GM19328 (cell line): ENCODE measurements around the gene AHRR.

Source experiments
- ATAC-seq: cut with Tn5 transposase; IDR thresholded peaks from one replicate; pipeline ENCODE4 v1.9.1; 2021; ENCODE audit warnings: mild to moderate bottlenecking, moderate library complexity; ENCODE audit not compliant: unreplicated experiment

AHRR gene

DNA sequence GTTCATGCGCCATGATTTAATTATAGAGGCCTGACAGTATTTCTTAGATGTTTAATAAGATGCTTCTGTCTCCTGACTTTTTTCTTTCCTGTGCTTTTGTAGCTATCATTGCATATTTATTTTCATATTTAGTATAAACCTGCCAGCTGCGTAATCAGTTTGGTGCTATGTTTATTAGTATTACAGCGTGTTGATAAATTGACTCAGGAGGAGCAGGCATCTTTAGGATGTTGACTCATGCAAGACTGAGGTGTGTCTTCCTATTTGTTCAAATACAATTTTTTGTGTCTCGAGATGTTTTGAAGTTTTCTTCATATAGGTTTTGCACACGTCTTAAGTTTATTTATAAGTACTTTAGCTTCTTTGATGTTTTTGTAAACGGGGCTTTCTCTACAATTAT lies 85.5 kb downstream of the AHRR start:
- ATAC-seq, result no peak

DNA sequence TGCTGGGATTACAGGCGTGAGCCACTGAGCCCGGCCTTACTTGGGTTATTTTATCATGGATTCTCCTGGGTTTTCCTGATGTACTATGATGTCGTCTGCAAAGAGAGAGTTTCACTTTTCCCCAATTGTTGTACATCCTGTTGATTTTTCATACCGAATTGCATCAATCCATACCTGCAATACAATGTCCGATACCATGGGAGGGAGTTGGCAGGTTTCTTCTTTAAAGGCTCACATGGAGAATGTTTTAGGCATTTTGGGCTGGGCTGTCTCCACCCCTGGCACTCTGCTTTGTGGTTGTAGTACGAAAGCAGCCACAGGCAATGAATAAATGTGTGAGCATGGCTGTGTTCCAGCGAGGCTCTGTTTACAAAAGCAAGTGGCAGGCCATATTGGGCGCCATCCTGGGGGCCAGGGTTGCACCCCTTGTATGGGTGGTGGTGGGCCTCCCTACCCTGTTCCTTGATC lies 86.3 kb downstream of the AHRR start:
- no peak for ATAC-seq

GRCh38 chr5:410911-411517 lies 89.5 kb downstream of the AHRR start:
- no peak for ATAC-seq

DNA sequence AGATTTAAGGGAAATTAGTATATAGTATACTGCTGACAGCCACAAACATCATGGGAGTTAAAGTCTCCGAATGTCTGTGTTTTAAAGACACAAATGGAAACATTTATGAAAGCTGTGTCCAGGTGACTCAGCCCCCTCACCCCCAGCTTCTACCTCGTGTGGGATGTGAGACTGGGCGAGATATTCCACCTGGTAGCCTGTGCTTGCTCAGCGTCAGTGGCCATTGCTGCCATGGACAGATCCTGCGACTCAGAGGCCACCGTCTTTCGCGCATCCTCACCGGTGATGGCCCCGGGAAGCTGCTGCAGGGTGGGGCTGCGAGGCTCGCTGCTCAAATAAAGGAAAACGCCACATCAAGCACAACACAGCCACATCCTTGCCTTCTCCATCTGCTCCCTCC lies 90.2 kb downstream of the AHRR start:
- no peak for ATAC-seq

DNA sequence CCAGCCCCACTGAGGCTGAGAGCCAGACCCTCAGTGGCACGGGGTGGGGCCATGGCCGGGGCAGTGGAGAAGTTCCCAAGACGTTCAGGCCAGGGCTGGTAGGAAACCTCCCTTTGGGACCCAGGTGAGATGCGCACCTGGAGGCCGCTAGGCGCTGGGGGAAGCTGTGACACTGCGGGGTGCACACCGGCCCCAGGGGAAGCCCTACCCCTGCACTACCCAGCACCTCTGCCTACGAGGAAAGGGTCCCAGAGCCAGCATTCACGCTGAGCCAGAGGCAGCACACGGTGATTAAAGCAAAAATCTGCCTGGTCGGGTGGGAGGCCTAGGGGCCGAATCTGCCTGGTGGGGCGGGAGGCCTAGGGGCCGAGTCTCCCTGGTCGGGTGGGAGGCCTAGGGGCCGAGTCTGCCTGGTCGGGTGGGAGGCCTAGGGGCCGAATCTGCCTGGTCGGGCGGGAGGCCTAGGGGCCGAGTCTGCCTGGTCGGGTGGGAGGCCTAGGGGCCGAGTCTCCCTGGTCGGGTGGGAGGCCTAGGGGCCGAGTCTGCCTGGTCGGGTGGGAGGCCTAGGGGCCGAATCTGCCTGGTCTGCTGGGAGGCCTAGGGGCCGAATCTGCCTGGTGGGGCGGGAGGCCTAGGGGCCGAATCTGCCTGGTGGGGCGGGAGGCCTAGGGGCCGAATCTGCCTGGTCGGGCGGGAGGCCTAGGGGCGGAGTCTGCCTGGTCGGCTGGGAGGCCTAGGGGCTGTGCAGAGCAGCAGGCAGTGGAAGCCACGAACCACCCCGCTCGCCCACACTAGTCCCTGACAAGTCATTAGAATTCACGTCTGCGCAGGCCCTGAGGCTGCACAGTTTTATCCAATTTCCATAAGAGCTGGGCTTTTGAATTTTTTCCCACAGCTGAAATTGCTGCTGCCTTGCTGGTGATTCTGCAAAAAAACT lies 93.7 kb downstream of the AHRR start:
- peak; percentile 67 for ATAC-seq

DNA sequence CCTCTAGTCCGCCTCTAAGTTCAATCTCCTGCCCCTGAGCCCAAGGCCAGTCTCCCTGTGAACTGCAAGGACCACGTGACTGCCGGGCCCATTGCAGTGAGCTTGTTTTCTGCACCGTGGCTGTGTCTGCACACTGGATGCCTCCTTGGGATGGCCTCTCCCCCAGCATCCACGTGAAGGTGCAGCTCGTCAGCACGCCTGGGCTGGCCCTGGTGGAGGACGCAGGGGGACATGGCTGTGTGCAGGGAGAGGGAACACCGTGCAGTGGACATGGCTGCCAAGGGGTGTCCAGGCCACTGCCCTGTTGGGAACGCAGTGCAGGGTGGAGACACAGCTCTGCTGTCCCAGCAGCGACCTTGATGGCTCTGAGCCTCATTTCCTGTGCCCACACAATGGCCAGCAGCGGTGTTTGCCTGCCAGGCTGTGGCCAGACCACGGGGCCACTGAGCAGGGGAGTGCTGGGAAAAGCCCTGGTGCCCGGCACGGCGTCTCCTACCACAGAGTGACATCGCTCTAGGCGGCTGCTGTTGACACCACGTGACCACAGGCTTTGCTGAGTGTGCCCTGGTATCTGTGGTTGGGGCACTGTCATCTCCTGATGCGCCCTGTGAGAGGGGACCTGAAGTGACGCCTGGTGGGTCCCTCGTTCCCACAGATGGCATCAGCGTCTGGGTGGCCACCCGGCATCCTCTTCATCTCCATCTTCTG lies 94.6 kb downstream of the AHRR start:
- ATAC-seq, result peak; percentile 17

DNA sequence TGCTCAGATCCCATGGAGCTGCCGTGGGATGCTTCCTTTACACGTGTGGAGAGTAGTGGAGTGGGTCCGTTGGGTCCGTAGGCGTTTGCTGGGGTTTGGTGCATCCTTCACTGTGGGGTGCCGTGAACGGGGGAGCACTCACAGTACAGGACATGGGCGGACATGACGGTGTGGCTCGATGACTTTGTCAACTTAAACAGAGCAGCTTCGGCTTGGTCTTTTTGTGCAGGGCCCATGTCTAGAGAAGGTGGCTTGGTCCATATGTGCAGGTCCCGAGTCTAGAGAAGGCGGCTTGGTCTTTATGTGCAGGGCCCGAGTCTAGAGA lies 95.1 kb downstream of the AHRR start:
- no peak for ATAC-seq

GRCh38 chr5:417301-418161 lies 96.0 kb downstream of the AHRR start:
- no peak for ATAC-seq

DNA sequence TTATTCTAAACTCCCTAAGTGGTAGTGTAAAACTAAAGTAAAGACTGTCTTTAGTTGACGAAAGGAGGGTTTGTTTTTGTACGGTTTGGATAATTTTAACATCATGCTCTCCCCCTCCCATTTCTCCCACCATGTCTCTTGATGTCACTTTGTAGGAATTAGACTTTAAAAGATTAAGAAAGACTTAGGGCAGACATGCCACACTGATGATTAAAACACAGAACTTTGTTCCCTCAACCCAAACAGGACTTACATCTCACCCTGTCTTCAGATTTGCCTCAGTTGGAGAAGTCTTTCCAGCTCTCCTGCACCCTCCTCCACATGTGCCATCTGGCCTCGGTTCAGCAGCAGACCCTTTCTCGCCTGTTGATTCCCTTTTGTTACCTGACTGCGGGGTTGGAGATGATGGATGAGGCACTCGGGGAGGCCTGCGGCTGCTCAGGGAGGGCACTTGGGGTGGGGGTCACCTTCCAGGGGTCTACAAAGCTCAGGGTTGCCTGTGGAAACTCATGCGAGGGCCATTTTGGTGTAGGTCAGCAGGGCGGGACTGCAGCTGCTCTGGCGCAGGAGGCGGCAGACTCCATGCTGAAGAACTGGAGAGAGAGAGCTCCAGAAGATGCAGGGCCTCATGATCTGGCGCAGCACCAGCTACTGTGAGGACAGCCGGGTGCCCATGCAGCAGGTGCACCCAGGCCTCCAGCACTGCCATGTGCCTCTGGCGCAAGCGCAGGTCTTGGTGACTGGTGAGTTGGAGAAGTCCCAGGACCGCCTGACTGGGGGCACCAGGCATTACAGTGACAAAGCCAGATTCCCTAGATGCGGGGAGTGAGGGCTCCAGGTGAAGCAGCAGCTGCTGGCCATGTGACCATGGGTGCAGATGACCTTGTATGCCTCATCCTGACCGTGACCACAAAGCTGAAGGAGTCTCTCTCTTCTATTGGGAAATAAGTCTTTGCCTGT lies 96.9 kb downstream of the AHRR start:
- no peak for ATAC-seq

DNA sequence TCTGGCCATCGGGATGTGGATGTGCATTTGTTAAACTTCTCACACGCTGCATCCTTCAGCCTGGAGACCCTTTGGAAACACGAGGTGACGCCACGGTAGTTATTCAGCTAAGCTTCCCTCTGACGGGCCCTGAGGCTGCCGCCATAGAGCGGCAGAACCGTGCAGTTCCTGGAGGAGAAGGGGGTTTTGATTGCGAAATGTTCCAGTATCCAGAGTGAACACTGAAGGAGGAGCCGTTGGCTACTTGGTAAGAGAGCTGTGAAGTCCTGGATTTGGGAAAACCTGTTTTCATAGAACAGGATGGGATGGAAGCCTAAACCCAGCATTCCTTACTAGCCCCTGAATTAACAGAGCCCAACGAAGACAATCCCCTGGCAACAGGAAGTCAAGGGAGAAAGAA lies 98.5 kb downstream of the AHRR start:
- no peak for ATAC-seq

DNA sequence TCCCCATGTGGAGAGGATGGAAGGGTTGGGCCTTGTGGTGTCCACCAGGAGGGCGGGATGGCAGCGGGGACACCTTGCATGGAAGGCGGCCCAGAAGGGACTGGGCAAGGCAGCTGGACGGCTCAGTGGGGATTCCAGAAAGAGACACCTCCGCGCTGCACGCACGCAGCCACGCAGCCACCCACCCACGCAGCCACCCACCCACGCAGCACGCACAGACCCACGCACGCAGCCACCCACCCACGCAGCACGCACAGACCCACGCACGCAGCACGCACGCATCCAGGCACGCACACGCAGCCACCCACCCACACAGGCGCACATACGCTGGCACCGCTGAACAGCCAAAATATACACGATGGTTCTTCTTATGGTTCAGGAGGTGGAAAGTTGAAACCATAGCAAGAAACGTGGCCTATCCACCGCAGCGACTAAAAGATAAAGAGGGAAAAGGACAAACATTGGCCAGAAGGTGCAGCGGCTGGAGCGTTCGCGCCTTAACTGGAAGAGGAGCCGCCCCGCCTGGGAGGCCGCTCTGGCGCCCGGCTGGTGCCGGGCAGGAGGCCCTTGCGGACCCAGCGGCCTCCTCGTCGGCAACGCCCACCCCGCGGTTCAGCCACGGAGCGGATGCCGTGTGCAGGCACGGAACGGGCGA lies 99.2 kb downstream of the AHRR start:
- no peak for ATAC-seq

DNA sequence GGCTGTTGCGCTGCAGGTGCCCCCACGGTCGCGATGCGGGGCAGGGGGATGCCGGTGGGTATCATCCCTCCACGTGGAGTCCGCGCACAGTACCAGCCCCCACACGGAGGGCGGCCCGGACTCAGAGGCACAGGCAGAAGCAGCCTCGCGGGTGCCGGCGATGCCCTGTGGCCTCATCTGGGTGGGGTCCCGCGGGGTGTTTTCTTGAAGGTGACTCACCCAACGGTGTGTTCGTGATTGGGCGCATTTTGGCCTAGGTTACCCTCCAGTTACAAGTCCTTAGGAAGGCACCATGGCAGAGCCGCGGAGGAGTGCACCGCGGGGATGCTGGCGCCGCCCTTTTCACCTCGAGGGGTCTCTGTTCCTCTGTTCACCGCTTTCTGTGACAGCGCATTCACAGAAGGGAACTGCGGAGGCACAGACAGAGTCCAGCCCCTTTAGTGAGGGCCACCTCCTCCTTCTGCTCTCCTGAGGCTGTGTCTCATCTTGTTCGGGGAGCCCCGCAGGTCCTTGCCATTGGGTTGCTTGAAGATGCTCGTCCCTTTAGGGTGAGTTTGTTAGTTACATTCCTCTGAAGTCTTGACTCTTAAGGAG lies 99.9 kb downstream of the AHRR start:
- no peak for ATAC-seq

DNA sequence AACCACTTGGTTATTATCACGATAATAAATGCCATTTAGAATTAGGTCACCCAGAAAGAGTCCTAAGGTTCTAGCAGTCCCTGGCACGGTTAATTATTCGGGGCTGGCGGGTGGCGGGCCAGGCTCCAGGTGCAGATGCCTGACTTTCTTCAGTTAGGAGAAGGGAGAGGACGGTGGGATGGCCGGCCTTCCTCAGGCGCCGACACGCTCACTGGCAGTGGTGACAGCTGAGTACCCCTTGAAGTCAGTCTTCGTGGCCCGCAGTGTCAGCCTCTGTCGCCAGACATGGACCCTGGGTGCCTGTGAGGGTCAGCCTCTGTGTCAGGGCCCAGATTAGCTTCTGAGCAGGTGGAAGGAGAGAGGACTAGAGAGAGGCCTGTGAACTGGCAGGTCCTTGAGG lies 100.4 kb downstream of the AHRR start:
- no peak for ATAC-seq

DNA sequence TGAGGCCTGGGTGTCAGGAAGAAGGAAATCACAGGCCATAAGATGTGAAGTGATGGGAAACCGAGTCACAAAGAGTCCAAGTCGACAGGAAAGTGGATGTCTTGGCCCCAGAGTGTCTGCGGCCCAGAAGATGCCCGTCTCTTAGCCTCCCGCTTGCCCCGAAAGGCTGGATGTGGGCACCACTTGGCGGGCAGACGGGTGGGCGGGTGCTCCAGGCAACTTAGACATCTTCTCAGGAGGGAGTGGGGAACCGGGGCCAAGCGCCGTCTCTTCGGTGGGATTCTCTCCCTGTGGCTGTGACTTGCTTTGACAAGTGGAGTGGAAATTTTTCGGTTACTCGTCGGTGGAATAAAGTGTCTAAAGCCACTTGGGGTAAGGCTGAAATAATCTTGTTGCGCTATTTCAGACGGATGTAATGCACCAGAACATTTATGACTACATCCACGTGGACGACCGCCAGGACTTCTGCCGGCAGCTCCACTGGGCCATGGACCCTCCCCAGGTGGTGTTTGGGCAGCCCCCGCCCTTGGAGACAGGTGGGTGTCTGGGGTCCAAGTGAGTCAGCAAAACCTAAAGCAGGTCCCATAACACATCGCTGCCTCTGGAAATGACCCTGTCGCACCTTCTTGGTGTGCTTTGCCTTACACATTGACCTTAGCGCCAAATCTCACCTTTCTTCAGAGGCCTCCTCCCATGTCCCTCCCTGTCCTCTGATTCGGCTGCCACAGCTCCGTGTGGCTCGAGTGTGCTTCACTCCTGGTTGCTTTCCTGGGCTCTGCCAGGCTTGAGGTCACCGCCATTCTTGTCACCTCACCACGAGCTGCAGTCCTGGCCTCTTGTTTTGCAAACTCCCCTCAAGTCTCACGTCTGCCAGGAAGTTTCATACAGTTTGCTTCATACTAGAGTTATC lies 101.1 kb downstream of the AHRR start:
- ATAC-seq, result no peak

DNA sequence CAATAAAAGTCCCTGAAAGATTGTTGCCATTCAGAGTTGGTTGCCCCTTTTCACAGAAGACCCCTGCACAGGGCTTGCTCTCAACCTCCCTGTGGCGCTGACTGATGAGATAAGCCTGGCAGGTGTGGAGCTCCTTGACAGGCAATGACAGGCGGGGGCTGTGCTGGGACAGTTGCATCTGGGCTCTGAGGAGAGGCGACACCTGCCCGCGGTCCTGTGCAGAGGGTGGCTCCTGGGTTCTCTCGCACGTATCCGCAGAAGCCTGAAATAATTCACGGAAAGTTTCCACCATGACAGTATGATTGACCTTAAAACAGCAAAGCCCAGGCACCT lies 101.7 kb downstream of the AHRR start:
- no peak for ATAC-seq

- no peak for ATAC-seq
Observed at GRCh38 chr5:423626-424261, 102.2 kb downstream of the AHRR start.

GRCh38 chr5:424301-425110 lies 103.0 kb downstream of the AHRR start:
- ATAC-seq, result peak; percentile 85
